ENCODE measurements around the gene CELF4. TPM values are rescaled to one million over a fixed set of nuclear protein-coding genes. Genes with fewer than 3 reads are reported as not detected.

Gene CELF4
- total RNA-seq, 8 experiments from 2014 or later = 3.0 to 59.9 (median 38.7) TPM

GRCh38 chr18:37336568-37337285, 228.9 kb downstream of the CELF4 start:
- H3K4me3 ChIP-seq = no peak overlapping the region
- peaks cover 33 to 42% of the 10 kb centered on the region in 2 donors for H3K4me1 ChIP-seq (replicated peaks in 1 of 2)
- 80 to 100% (median 95%) methylated on average over 1 to 10 of the region's 27 CpGs; no CpG with 5 or more reads in 4 of the 10 experiments for WGBS, 10 experiments
- H3K27ac ChIP-seq = no peak overlapping the region
- no peak for ATAC-seq (replicated peaks in 6 of 8)
- in situ Hi-C loops (cut with MboI; ENCODE audit: low pct_unique_long_range_greater_than_20kb in 2 of 9, low sequenced_read_pairs in 9 of 9, unreplicated experiment in 9 of 9) = loop anchor here in 1 of 9 experiments (25.0 kb wide), 1 partner anchor 201 kb away; no protein-coding TSS in a partner anchor

DNA sequence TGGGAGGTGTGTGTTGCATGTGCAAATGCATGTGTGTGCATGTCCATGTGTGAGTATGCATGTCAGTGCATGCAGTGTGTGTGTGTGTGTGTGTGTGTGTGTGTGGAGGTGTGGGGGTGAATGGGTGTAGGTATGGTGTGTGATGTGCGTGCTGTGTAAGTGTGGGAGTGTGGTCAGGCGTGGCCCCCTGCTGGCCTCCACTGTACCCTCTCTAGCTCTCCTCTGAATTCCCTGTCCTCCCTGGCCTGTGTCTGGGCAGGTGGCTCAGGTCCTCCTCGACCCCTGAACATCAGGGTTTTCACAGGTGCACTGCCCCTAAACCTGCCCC, 230.2 kb downstream of the CELF4 start:
- in situ Hi-C loops (cut with MboI; ENCODE audit: low pct_unique_long_range_greater_than_20kb in 2 of 9, low sequenced_read_pairs in 9 of 9, unreplicated experiment in 9 of 9) = loop anchor here in 1 of 9 experiments (25.0 kb wide), 1 partner anchor 202 kb away; no protein-coding TSS in a partner anchor
- H3K4me1 ChIP-seq (replicated peaks in 1 of 2) = peaks cover 39 to 50% of the 10 kb centered on the region in 2 donors
- peak; percentile 56 to 93 (median 72) for ATAC-seq (replicated peaks in 6 of 8)
- WGBS, 10 experiments = 80% methylated on average over 1 of the region's 3 CpGs; no CpG with 5 or more reads in 7 of the 10 experiments
- no peak overlapping the region for H3K4me3 ChIP-seq
- peak overlapping the region; percentile 62 to 87 for H3K27ac ChIP-seq

GRCh38 chr18:37334631-37335408, 230.8 kb downstream of the CELF4 start:
- in situ Hi-C loops (cut with MboI; ENCODE audit: low pct_unique_long_range_greater_than_20kb in 2 of 9, low sequenced_read_pairs in 9 of 9, unreplicated experiment in 9 of 9) = loop anchor here in 1 of 9 experiments (25.0 kb wide), 1 partner anchor 202 kb away; no protein-coding TSS in a partner anchor
- H3K27ac ChIP-seq = peak overlapping the region; percentile 62 to 87
- H3K4me1 ChIP-seq (replicated peaks in 1 of 2) = peaks cover 43 to 55% of the 10 kb centered on the region in 2 donors
- no peak overlapping the region for H3K4me3 ChIP-seq
- WGBS, 10 experiments = 21 to 30% (median 27%) methylated on average over 2 to 4 of the region's 23 CpGs; no CpG with 5 or more reads in 7 of the 10 experiments
- ATAC-seq (replicated peaks in 6 of 8) = peak in 7 of 8 experiments; percentile 57 to 77 (median 69)

- Histone ChIP-seq H3K4me3 (no peak overlapping the region), H3K27ac (peak overlapping the region; percentile 57 to 62), H3K4me1 (replicated peaks in 1 of 2) (peaks cover 48 to 64% of the 10 kb centered on the region in 2 donors)
- peak in 4 of 8 experiments; percentile 6 to 17 (median 12) for ATAC-seq (replicated peaks in 6 of 8)
- in situ Hi-C loops (cut with MboI; ENCODE audit: low pct_unique_long_range_greater_than_20kb in 2 of 9, low sequenced_read_pairs in 9 of 9, unreplicated experiment in 9 of 9) = loop anchor here in 1 of 9 experiments (25.0 kb wide), 1 partner anchor 204 kb away; no protein-coding TSS in a partner anchor
- WGBS, 10 experiments = 48 to 87% (median 70%) methylated on average over 3 to 6 of the region's 17 CpGs; no CpG with 5 or more reads in 7 of the 10 experiments
Measured at GRCh38 chr18:37332628-37333420, 232.8 kb downstream of the CELF4 start.

GRCh38 chr18:37332219-37332618, 233.4 kb downstream of the CELF4 start:
- H3K4me1 ChIP-seq (replicated peaks in 1 of 2) = peaks cover 48 to 64% of the 10 kb centered on the region in 2 donors
- in situ Hi-C loops (cut with MboI; ENCODE audit: low pct_unique_long_range_greater_than_20kb in 2 of 9, low sequenced_read_pairs in 9 of 9, unreplicated experiment in 9 of 9) = loop anchor here in 1 of 9 experiments (25.0 kb wide), 1 partner anchor 205 kb away; no protein-coding TSS in a partner anchor
- ATAC-seq (replicated peaks in 6 of 8) = peak in 3 of 8 experiments; percentile 6 to 21 (median 16)
- WGBS, 10 experiments = 80 to 100% (median 87%) methylated on average over 1 to 7 of the region's 8 CpGs; no CpG with 5 or more reads in 7 of the 10 experiments
- no peak overlapping the region for H3K4me3 ChIP-seq
- peak overlapping the region; percentile 57 to 62 for H3K27ac ChIP-seq

- H3K4me1 ChIP-seq (replicated peaks in 1 of 2) = peaks cover 58 to 67% of the 10 kb centered on the region in 2 donors
- 60 to 92% (median 87%) methylated on average over 2 to 7 of the region's 7 CpGs; no CpG with 5 or more reads in 2 of the 10 experiments for WGBS, 10 experiments
Measured at GRCh38 chr18:37330173-37330572, 235.4 kb downstream of the CELF4 start.

GRCh38 chr18:37328946-37329719, 236.5 kb downstream of the CELF4 start:
- WGBS, 10 experiments = 33 to 100% (median 88%) methylated on average over 1 to 3 of the region's 7 CpGs
- in situ Hi-C loops (cut with MboI; ENCODE audit: low pct_unique_long_range_greater_than_20kb in 2 of 9, low sequenced_read_pairs in 9 of 9, unreplicated experiment in 9 of 9) = loop anchor here in 1 of 9 experiments (25.0 kb wide), 1 partner anchor 208 kb away; no protein-coding TSS in a partner anchor
- H3K4me1 ChIP-seq (replicated peaks in 1 of 2) = peaks cover 49 to 57% of the 10 kb centered on the region in 2 donors
- H3K4me3 ChIP-seq = no peak overlapping the region
- no peak overlapping the region for H3K27ac ChIP-seq
- ATAC-seq (replicated peaks in 6 of 8) = peak in 2 of 8 experiments; percentile 22 to 39

More at GRCh38 chr18:37330173-37330572, 235.4 kb downstream of the CELF4 start:
- Histone ChIP-seq H3K27ac (no peak overlapping the region), H3K4me3 (no peak overlapping the region)
- in situ Hi-C loops (cut with MboI; ENCODE audit: low pct_unique_long_range_greater_than_20kb in 2 of 9, low sequenced_read_pairs in 9 of 9, unreplicated experiment in 9 of 9) = loop anchor here in 1 of 9 experiments (25.0 kb wide), 1 partner anchor 207 kb away; no protein-coding TSS in a partner anchor
- peak in 1 of 8 experiments; percentile 42 for ATAC-seq (replicated peaks in 6 of 8)

- 0 to 100% (median 60%) methylated on average over 1 to 3 of the region's 6 CpGs; no CpG with 5 or more reads in 5 of the 10 experiments for WGBS, 10 experiments
- peaks cover 29 to 39% of the 10 kb centered on the region in 2 donors for H3K4me1 ChIP-seq (replicated peaks in 1 of 2)
- ATAC-seq (replicated peaks in 6 of 8) = peak in 1 of 8 experiments; percentile 6
- no peak overlapping the region for H3K4me3 ChIP-seq
- in situ Hi-C loops (cut with MboI; ENCODE audit: low pct_unique_long_range_greater_than_20kb in 2 of 9, low sequenced_read_pairs in 9 of 9, unreplicated experiment in 9 of 9) = loop anchor here in 1 of 9 experiments (25.0 kb wide), 1 partner anchor 210 kb away; no protein-coding TSS in a partner anchor
- H3K27ac ChIP-seq = no peak overlapping the region
Measured at GRCh38 chr18:37327063-37327577, 238.5 kb downstream of the CELF4 start.

DNA sequence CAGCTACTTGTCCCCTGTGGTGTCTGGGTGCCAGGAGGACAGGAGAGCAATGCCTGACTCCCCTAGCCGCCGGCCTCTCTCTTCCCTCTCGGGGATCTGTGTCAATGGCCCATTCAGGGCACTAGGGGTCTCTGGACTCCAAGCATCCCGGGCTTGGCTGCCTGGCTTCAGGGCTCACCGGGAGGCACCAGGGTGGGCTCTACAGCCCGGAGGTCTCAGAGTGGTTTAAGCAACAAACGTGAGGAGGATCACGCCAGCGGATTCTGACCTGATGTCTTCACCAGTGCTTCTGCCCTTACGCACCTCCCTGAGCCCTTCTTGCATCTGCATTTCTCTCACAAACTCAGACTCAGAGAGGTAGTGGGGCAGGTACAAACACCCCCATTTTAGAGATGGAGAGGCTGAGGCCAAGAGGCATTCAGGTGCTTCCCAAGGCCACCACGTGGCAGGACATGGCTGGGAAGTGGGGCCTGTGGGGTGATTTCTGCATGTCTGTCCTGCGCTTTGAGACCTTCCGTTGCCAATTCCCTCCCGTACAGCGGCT, 243.0 kb downstream of the CELF4 start:
- Histone ChIP-seq H3K4me1 (replicated peaks in 1 of 2) (peaks cover 23 to 24% of the 10 kb centered on the region in 2 donors), H3K4me3 (no peak overlapping the region), H3K27ac (no peak overlapping the region)
- ATAC-seq (replicated peaks in 6 of 8) = peak; percentile 63 to 89 (median 80)
- WGBS, 10 experiments = 0 to 100% (median 58%) methylated on average over 1 to 5 of the region's 15 CpGs; no CpG with 5 or more reads in 5 of the 10 experiments
- in situ Hi-C loops (cut with MboI; ENCODE audit: low pct_unique_long_range_greater_than_20kb in 2 of 9, low sequenced_read_pairs in 9 of 9, unreplicated experiment in 9 of 9) = no loop called here

DNA sequence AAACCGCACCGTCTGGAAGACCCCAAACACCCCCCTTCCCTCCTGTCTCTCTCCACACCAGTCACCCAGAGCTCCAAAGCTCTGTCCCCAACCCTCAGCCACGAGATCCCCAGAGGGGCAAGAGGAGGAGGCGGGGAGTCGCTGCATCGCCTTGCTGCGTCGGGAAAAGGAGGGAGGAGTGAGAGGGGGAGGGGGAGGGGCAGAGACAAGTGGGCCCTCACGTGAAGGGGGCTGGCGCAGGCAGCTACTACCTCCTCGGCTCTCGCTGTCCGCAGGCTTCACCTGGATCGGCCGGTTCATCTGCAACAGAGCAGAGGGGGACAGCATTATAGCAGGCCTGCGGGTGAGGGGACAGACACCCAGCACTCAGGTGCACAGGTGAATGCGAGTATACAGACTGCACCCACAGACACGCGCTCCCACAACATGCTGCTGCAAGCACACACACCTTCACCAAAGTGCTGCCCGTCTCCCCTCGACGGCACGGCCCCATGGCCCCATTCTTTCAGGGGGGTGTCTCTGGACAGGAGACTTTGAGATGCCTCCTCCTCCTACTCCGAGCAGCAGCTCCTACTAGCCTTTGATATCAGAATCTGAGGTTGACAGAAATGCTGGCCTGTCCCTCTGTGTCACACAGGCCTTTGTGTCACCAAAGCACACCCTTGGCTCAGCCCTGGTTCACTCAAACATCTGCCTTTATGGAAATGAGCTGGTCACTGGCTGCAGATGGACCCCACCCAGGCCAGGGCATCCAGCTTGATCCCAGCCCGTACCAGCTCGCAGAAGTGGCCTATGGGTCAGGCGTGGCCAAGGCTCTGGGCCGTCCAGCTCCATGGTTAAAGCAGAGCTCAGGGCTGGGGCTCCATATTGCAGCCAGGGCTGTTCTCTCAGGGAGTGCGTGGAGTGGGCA, 243.8 kb downstream of the CELF4 start:
- no peak overlapping the region for H3K27ac ChIP-seq
- H3K4me1 ChIP-seq (replicated peaks in 1 of 2) = peaks cover 23 to 24% of the 10 kb centered on the region in 2 donors
- no peak overlapping the region for H3K4me3 ChIP-seq
- peak; percentile 13 to 68 (median 39) for ATAC-seq (replicated peaks in 6 of 8)
- WGBS, 10 experiments = 0 to 100% (median 40%) methylated on average over 1 to 8 of the region's 29 CpGs; no CpG with 5 or more reads in 5 of the 10 experiments
- in situ Hi-C loops (cut with MboI; ENCODE audit: low pct_unique_long_range_greater_than_20kb in 2 of 9, low sequenced_read_pairs in 9 of 9, unreplicated experiment in 9 of 9) = no loop called here
